ENCODE results near the gene ETV7. TPM values are rescaled to one million over a fixed set of nuclear protein-coding genes. Genes with fewer than 3 reads are reported as not detected.
"Not testable (repeated sequence)": the region's sequence is repeated elsewhere in the genome, so short reads cannot be mapped to it uniquely, and the experiment has no call there.

ETV7 gene
- total and polyA plus RNA-seq, 3 experiments from 2014 or later = 0.61 to 2.4 (median 0.78) TPM

DNA sequence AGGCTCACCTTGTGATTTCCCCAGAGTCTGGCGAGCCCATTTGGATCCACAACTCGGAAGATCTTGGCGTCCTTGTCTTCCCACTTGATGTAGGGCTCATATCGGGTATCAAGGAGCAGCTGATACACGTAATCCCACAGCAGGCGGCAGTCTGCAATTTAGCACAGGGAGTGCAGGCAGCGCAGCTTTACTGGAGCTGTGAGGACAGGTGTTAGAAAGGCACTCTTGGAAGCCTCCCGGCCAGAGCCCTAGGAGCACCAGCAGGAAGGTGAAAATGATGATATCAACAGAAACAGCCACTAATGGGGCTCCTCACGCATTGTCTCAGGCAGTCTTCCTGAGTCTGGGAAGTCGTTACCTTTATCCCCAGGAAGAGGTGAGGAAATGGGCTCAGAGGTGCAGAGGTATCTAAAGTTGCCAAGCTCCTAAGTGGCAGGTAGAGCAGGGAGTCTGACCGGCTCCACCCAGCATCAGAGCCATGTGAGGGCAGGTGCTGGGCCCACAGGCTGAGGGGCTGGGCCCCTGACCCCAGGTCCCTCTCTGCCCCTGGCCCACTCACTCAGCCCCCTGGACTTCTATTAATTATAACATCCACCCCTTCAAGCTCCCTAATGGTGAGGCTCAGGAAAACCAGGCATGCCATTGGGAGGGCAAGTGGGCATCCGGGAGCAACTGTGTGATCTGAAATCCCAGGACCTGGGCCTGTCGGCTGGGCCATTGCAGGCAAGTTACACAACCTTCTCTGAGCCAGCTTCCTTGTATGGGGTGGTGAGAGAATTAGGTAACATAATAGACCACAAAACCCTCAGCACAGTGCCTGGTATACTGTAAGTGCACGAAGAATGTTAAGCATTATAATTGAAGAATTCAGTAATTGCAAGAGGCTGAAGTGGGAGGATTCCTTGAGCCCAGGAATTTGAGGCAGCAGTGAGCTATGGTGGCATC is 18.3 kb downstream of the ETV7 start:
- Histone ChIP-seq H3K9me3 (ENCODE audit: low read length) (no peaks in the 10 kb centered on the region), H3K36me3 (ENCODE audit: insufficient read depth, low read length) (no peaks in the 10 kb centered on the region), H3K4me1 (ENCODE audit: insufficient read depth, low read length) (no peaks in the 10 kb centered on the region), H3K4me3 (ENCODE audit: low read length) (no peak overlapping the region), H3K27me3 (ENCODE audit: insufficient read depth, low read length, poor library complexity, severe bottlenecking) (no peaks in the 10 kb centered on the region), H3K27ac (ENCODE audit: low read depth, low read length) (no peak overlapping the region)
- ChIA-PET CTCF (interaction anchor here (1.6 kb wide), 1 partner anchor 9 kb away, joined by 4 read pairs; no protein-coding TSS in a partner anchor), POLR2A (interaction anchor here (0.7 kb wide), 1 partner anchor 238 kb away, joined by 4 read pairs; no protein-coding TSS in a partner anchor)
- Mint-ChIP-seq H3K9me3 (peaks cover 0 to 2% (median 0%) of the 10 kb centered on the region in 5 donors), H3K4me1 (no peaks in the 10 kb centered on the region), H3K27me3 (no peaks in the 10 kb centered on the region), H3K36me3 (peaks cover 0 to 14% (median 9%) of the 10 kb centered on the region in 3 donors), H3K4me3 (no peak overlapping the region), H3K27ac (peak overlapping the region in 1 of 8 donors; percentile 2)
- DNase-seq = no peak

DNA sequence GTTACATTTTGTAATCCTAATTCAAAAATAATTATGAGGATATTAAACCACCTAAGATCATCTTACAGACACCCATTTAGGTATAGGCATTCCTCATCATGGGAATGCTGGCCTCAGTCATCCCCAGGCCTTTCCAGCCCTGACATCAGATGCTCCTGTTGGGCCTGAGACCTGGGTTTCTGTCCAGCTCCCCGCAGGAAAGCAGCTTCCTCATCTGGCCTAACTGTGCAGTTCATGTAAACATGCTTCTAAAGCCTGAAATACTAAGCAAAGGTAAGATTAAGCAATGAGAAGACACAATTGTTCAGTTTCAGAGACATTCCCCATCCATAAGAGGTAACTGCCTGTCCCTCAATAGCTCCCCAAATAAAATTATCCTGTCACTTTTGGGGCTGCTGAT is 19.0 kb downstream of the ETV7 start:
- Mint-ChIP-seq H3K36me3 (peaks cover 0 to 14% (median 9%) of the 10 kb centered on the region in 3 donors), H3K9me3 (peaks cover 0 to 2% (median 0%) of the 10 kb centered on the region in 5 donors), H3K27ac (peak overlapping the region in 1 of 8 donors; percentile 2), H3K4me1 (no peaks in the 10 kb centered on the region), H3K4me3 (no peak overlapping the region), H3K27me3 (no peaks in the 10 kb centered on the region)
- Histone ChIP-seq H3K4me1 (ENCODE audit: insufficient read depth, low read length) (no peaks in the 10 kb centered on the region), H3K9me3 (ENCODE audit: low read length) (no peaks in the 10 kb centered on the region), H3K27ac (ENCODE audit: low read depth, low read length) (no peak overlapping the region), H3K27me3 (ENCODE audit: insufficient read depth, low read length, poor library complexity, severe bottlenecking) (no peaks in the 10 kb centered on the region), H3K4me3 (ENCODE audit: low read length) (no peak overlapping the region), H3K36me3 (ENCODE audit: insufficient read depth, low read length) (no peaks in the 10 kb centered on the region)
- ChIA-PET POLR2A (no interaction called here), CTCF (interaction anchor here (0.8 kb wide), 1 partner anchor 66 kb away, joined by 3 read pairs; no protein-coding TSS in a partner anchor)
- DNase-seq = no peak

DNA sequence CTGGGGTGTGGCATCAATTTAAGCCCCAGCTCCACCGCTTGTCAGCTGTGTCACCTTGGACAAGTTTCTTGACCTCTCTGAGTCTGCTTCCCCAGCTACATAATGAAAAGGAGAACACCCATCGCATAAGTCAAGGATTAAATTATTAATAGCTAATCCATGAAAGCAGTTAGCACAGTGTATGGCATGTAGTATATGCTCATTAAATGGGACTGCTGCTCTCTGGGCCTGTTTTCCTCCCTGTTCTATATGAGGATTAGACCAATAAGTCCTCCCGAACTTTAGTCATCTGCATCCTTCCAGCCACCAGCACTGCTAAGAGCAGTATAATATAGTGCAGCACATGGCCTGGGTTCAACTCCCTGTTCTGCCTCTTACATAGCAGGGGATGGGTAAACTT is 19.7 kb downstream of the ETV7 start:
- CTCF ChIA-PET = interaction anchor here (0.8 kb wide), 1 partner anchor 65 kb away, joined by 3 read pairs; no protein-coding TSS in a partner anchor

DNA sequence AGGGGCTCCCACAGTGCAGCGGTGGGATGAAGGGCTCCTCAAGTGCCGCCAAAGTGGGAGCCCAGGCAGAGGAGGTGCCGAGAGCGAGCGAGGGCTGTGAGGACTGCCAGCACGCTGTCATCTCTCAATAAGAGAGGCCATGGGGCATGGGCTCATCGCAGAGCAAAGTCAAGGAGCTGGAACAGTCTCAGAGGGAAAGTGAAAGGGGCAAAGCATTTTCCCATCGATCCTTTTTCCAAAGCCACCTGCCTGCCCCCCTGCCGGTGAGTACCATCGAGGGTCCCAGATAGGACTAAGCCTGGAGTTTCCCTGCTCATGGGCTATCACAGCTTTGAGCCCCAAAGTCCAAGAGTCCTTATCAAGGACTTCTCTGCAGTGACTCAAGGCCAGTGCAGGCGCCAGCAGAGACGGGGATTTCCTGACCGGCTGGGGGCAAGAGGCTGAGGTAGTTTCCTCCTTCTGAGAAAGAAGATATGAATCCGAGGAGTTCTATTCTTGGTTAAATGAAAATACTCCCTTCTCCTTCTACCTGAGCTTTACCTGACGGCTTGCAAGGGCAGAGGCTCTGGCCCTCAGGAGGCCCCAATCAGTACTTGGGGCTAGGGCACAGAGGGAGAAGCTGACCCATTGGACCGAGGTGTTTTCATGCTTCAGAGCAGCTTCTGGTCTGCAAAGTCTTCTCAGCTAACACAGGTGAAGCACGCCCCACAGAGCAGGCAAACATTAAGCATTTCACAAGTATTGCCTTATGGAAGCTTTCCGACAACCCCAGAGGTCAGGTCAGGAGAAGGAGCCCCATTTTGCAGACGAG is 22.6 kb downstream of the ETV7 start:
- ChIA-PET POLR2A (interaction anchor here (0.6 kb wide), 2 partner anchors 60 to 244 kb away, joined by 3 to 4 read pairs; no protein-coding TSS in a partner anchor), CTCF (interaction anchor here (1.1 kb wide), 1 partner anchor 24 kb away, joined by 3 read pairs; no protein-coding TSS in a partner anchor)
- H3K27me3 ChIP-seq (ENCODE audit: insufficient read depth, low read length, poor library complexity, severe bottlenecking) = no peaks in the 10 kb centered on the region
- H3K36me3 ChIP-seq (ENCODE audit: insufficient read depth, low read length) = no peaks in the 10 kb centered on the region
- no peak overlapping the region for H3K27ac ChIP-seq (ENCODE audit: low read depth, low read length)
- no peak overlapping the region for H3K4me3 Mint-ChIP-seq
- peaks cover 3 to 9% (median 8%) of the 10 kb centered on the region in 3 donors for H3K4me1 Mint-ChIP-seq
- no peak overlapping the region for H3K4me3 ChIP-seq (ENCODE audit: low read length)
- peaks cover 0 to 9% (median 5%) of the 10 kb centered on the region in 3 donors for H3K36me3 Mint-ChIP-seq
- H3K9me3 Mint-ChIP-seq = no peaks in the 10 kb centered on the region
- H3K9me3 ChIP-seq (ENCODE audit: low read length) = no peaks in the 10 kb centered on the region
- H3K4me1 ChIP-seq (ENCODE audit: insufficient read depth, low read length) = peaks cover 3% of the 10 kb centered on the region
- no peak for DNase-seq
- H3K27ac Mint-ChIP-seq = peak overlapping the region in 1 of 8 donors; percentile 84
- no peaks in the 10 kb centered on the region for H3K27me3 Mint-ChIP-seq

More for the DNA sequence above, 19.7 kb downstream of the ETV7 start:
- H3K4me3 ChIP-seq (ENCODE audit: low read length) = no peak overlapping the region
- POLR2A ChIA-PET = no interaction called here
- no peaks in the 10 kb centered on the region for H3K27me3 ChIP-seq (ENCODE audit: insufficient read depth, low read length, poor library complexity, severe bottlenecking)
- peaks cover 0 to 12% (median 9%) of the 10 kb centered on the region in 3 donors for H3K36me3 Mint-ChIP-seq
- no peak overlapping the region for H3K4me3 Mint-ChIP-seq
- DNase-seq = no peak
- no peaks in the 10 kb centered on the region for H3K27me3 Mint-ChIP-seq
- peaks cover 0 to 2% (median 0%) of the 10 kb centered on the region in 5 donors for H3K9me3 Mint-ChIP-seq
- H3K4me1 ChIP-seq (ENCODE audit: insufficient read depth, low read length) = no peaks in the 10 kb centered on the region
- H3K9me3 ChIP-seq (ENCODE audit: low read length) = no peaks in the 10 kb centered on the region
- H3K4me1 Mint-ChIP-seq = no peaks in the 10 kb centered on the region
- no peak overlapping the region for H3K27ac ChIP-seq (ENCODE audit: low read depth, low read length)
- no peak overlapping the region for H3K27ac Mint-ChIP-seq
- no peaks in the 10 kb centered on the region for H3K36me3 ChIP-seq (ENCODE audit: insufficient read depth, low read length)

GRCh38 chr6:36364061-36364635 is 23.3 kb downstream of the ETV7 start:
- POLR2A ChIA-PET = interaction anchor here (0.6 kb wide), 1 partner anchor 244 kb away, joined by 4 read pairs; no protein-coding TSS in a partner anchor
- not testable (repeated sequence) for H3K4me3 ChIP-seq (ENCODE audit: low read length); H3K4me1 Mint-ChIP-seq; H3K27me3 ChIP-seq (ENCODE audit: insufficient read depth, low read length, poor library complexity, severe bottlenecking); H3K27ac Mint-ChIP-seq; H3K27me3 Mint-ChIP-seq; H3K4me1 ChIP-seq (ENCODE audit: insufficient read depth, low read length); H3K36me3 ChIP-seq (ENCODE audit: insufficient read depth, low read length); H3K9me3 ChIP-seq (ENCODE audit: low read length); H3K4me3 Mint-ChIP-seq; H3K36me3 Mint-ChIP-seq; H3K27ac ChIP-seq (ENCODE audit: low read depth, low read length); DNase-seq; H3K9me3 Mint-ChIP-seq
- CTCF ChIA-PET = interaction anchor here (0.6 to 6.7 kb wide), 3 partner anchors 24 to 818 kb away, joined by 3 to 40 read pairs (median 3); partner anchors contain the start of gene MAPK14

- H3K36me3 ChIP-seq (ENCODE audit: insufficient read depth, low read length); DNase-seq; H3K27ac ChIP-seq (ENCODE audit: low read depth, low read length); H3K9me3 ChIP-seq (ENCODE audit: low read length); H3K36me3 Mint-ChIP-seq; H3K27me3 ChIP-seq (ENCODE audit: insufficient read depth, low read length, poor library complexity, severe bottlenecking); H3K4me3 Mint-ChIP-seq; H3K4me1 ChIP-seq (ENCODE audit: insufficient read depth, low read length); POLR2A ChIA-PET; H3K4me3 ChIP-seq (ENCODE audit: low read length); H3K27me3 Mint-ChIP-seq; H3K9me3 Mint-ChIP-seq; H3K27ac Mint-ChIP-seq: not testable (repeated sequence)
- CTCF ChIA-PET = interaction anchor here (0.6 to 6.7 kb wide), 6 partner anchors 17 to 819 kb away, joined by 3 to 40 read pairs (median 3); partner anchors contain the start of gene MAPK14
- H3K4me1 Mint-ChIP-seq = peaks cover 7 to 15% (median 8%) of the 10 kb centered on the region in 3 donors
Observed at GRCh38 chr6:36363371-36363752, 24.1 kb downstream of the ETV7 start.

DNA sequence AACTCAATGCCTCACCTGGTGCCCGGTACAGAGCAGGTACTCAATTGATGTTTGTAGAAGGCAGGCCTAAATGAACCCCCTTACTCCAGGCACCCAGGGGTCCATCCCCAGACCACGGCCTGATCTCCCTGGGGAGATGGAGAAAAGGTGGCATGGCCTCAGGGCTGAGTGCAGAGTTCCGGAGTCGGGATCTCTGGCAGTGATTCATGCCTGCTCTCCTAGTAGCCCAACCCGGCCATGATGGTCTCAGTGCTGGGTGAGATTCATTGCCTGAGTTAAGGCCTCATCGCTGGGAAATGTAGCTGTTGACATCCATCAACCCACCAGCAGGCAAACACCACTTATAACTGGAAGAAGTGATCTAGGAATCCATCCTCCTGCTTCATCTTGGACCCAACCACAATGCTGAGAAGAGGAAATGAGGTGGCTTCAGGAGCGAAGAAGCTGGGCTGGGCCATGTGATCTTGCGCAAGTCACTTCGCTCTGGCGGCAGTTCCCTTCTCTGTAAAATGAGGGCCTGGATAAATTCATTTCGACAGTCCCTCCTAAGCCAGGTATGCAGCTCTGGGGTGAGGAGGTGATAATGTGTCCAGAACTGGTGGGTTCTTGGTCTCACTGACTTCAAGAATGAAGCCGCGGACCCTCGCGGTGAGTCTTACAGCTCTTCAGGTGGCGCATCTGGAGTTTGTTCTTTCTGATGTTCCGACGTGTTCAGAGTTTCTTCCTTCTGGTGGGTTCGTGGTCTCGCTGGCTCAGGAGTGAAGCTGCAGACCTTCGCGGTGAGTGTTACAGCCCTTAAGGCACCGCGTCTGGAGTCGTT is 24.7 kb downstream of the ETV7 start:
- H3K4me3 ChIP-seq (ENCODE audit: low read length) = no peak overlapping the region
- H3K9me3 Mint-ChIP-seq = no peaks in the 10 kb centered on the region
- H3K4me3 Mint-ChIP-seq = no peak overlapping the region
- no peak for DNase-seq
- H3K27me3 Mint-ChIP-seq = peaks cover 0 to 2% of the 10 kb centered on the region in 2 donors
- no peak overlapping the region for H3K27ac Mint-ChIP-seq
- no peak overlapping the region for H3K27ac ChIP-seq (ENCODE audit: low read depth, low read length)
- ChIA-PET POLR2A (no interaction called here), CTCF (interaction anchor here (0.7 to 6.7 kb wide), 4 partner anchors 17 to 336 kb away, joined by 3 to 40 read pairs (median 4); partner anchors contain the start of gene MAPK14)
- no peaks in the 10 kb centered on the region for H3K36me3 ChIP-seq (ENCODE audit: insufficient read depth, low read length)
- H3K4me1 Mint-ChIP-seq = peaks cover 12 to 21% (median 14%) of the 10 kb centered on the region in 3 donors
- peaks cover 0 to 5% (median 0%) of the 10 kb centered on the region in 3 donors for H3K36me3 Mint-ChIP-seq
- H3K9me3 ChIP-seq (ENCODE audit: low read length) = no peaks in the 10 kb centered on the region
- peaks cover 3% of the 10 kb centered on the region for H3K4me1 ChIP-seq (ENCODE audit: insufficient read depth, low read length)
- H3K27me3 ChIP-seq (ENCODE audit: insufficient read depth, low read length, poor library complexity, severe bottlenecking) = no peaks in the 10 kb centered on the region
